PC-9 (cell line): Measurements from ENCODE around the gene TLK2.
"Not testable (repeated sequence)": the region's sequence is repeated elsewhere in the genome, so short reads cannot be mapped to it uniquely, and the experiment has no call there.

Experiments
- CTCF ChIP-seq: fragments of 200-600 bp; sonication (generic); conservative IDR thresholded peaks from 2 replicates; pipeline ENCODE4 v1.6.1; 2017; ENCODE audit warnings: mixed run types, antibody characterized with exemption, mild to moderate bottlenecking, moderate library complexity
- EZH2 ChIP-seq: fragments of 200-600 bp; sonication (generic); IDR thresholded peaks from 2 replicates; pipeline ENCODE4 v1.8.0; 2017; ENCODE audit warnings: antibody characterized with exemption, low read depth

- not testable (repeated sequence) for TF ChIP-seq CTCF, EZH2
These were observed 17.7 kb downstream of the TLK2 start for GRCh38 chr17:62496344-62496743.
